HG03175 (cell line): ENCODE data around the gene TK1.
A peak's percentile ranks its signal among the peaks of the same experiment; 100 is the strongest.

ENCODE experiments used
- ATAC-seq: cut with Tn5 transposase; IDR thresholded peaks from one replicate; pipeline ENCODE4 v1.9.1; 2021; ENCODE audit warnings: mild to moderate bottlenecking, moderate library complexity; ENCODE audit not compliant: unreplicated experiment

Gene TK1

DNA sequence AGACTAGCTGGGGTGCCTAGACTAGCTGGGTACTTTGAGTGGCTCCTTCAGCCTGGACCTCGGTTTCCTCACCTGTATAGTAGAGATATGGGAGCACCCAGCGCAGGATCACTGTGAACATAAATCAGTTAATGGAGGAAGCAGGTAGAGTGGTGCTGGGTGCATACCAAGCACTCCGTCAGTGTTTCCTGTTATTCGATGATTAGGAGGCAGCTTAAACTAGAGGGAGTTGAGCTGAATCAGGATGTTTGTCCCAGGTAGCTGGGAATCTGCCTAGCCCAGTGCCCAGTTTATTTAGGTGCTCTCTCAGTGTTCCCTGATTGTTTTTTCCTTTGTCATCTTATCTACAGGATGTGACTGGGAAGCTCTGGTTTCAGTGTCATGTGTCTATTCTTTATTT is 36.2 kb upstream of the TK1 start:
- ATAC-seq = no peak

- ATAC-seq = no peak
Observed at GRCh38 chr17:78219396-78220150, 32.7 kb upstream of the TK1 start.

GRCh38 chr17:78214706-78215061 is 27.8 kb upstream of the TK1 start:
- no peak for ATAC-seq

- peak; percentile 89 for ATAC-seq
Observed at GRCh38 chr17:78214016-78214705, 27.3 kb upstream of the TK1 start, which contains the start of gene BIRC5. BIRC5 (plus strand) TSS chr17:78214253; CDS start chr17:78214317, 64 bp downstream.

DNA sequence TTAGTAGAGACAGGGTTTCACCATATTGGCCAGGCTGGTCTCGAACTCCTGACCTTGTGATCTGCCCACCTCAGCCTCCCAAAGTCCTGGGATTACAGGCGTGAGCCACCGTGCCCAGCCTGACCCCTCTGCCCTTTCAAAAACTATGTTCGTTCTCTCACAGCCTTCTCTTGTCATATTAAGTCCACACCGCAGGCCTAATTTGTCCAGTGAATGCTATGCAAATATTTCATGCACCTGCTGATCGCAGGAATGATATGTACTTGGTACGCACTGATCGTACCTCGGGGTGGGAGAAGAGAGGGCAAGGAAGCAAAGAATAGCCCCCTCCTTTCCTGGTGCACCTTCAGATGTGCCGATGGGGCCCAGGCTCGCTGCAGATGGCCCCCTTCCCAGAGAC is 24.2 kb upstream of the TK1 start:
- ATAC-seq = no peak

- no peak for ATAC-seq
Observed at GRCh38 chr17:78210111-78210510, 23.3 kb upstream of the TK1 start.

GRCh38 chr17:78208486-78208885 is 21.6 kb upstream of the TK1 start:
- ATAC-seq = no peak

- ATAC-seq = no peak
Observed at GRCh38 chr17:78206298-78206697, 19.4 kb upstream of the TK1 start.

- no peak for ATAC-seq
Observed at GRCh38 chr17:78205124-78205775, 18.4 kb upstream of the TK1 start.

GRCh38 chr17:78204387-78205123 is 17.7 kb upstream of the TK1 start:
- no peak for ATAC-seq

DNA sequence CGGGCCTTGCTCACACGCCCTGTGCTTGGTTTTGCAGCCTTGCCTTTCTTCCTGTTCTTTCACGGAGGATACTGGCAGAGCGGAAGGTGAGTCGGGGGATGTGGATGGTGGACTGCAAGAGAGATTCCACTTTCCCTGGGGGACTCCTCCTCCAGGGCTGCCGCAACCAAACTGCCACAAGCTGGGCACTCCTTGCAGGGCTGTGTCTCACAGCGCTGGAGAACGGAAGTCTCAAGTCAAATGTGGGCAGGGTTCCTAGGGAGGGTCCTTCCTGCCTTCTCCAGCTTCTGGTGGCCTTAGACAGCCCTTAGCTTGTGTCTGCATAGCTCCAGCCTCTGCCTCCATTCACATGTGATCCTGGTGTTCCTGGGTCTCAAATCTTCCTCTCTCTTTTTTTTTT is 15.8 kb upstream of the TK1 start:
- no peak for ATAC-seq

GRCh38 chr17:78200451-78200850 is 13.6 kb upstream of the TK1 start:
- ATAC-seq = no peak

GRCh38 chr17:78197147-78197832 is 10.4 kb upstream of the TK1 start:
- no peak for ATAC-seq

DNA sequence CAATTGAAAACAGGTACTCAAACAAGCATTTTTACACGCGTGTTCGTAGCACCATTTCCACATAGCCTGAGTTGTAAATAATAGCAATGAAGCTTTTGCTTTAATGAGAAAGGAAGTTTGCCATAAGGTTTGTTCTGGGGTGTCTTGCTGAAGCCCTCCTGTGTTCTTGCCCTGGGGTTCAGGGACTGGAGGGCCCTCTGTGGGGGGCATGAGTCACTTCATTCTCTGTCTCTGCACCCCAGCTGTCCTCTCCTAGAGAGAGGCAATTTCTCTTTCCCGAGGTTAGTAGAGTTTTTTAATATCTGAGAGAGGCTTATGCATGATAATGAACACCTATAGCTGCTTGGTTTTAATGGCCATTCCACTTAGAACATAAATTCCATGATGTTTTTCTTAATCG is 9.9 kb upstream of the TK1 start:
- no peak for ATAC-seq

DNA sequence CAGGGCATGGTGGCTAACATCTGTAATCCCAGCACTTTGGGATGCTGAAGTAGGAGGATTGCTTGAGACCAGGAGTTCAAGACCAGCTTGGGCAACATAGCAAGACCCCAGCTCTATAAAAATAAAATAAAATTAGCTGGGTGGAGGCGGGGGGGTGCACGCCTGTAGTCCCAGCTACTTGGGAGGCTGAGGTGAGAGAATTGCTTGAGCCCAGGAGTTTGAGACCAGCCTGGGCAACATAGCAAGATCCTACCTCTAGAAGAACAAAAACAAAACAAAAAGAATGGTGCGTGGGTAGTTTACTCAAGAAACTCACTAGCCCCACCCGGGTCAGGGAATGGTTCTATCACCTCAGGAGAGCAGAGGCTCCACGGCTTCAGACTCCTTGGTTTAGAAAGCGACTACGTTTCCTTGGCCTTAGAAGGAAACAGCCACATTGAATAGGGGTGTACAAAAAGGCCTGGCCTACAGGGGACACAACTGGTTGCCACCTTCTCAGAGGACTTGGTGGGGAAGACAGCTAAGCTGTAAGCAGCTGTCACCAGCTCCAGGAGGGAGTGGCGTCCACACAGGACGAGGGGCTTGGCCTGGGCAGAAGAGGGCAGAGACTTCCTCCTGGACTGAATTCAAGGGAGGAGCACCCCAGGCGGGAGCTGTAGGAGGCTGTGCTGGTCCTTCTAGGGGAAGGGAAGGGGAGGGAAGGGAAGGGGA is 716 bp downstream of the TK1 start:
- ATAC-seq = no peak

DNA sequence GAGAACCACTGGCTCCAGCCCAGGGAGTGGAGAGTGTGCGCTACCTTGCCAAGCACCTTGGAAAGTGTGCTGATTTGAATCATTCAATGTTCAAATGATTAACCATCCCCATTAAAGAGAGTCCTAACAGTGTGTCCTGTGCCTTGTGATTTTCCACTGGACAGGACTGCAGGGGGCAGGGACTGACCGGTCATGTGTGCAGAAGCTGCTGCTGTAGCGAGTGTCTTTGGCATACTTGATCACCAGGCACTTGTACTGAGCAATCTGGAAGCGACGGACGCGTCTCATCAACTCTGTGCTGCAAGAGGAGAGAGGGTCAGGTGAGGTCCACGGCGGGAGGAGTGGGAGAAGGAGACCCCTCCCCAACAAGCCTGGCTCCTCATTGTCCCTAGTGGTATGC is 2.0 kb downstream of the TK1 start:
- no peak for ATAC-seq

DNA sequence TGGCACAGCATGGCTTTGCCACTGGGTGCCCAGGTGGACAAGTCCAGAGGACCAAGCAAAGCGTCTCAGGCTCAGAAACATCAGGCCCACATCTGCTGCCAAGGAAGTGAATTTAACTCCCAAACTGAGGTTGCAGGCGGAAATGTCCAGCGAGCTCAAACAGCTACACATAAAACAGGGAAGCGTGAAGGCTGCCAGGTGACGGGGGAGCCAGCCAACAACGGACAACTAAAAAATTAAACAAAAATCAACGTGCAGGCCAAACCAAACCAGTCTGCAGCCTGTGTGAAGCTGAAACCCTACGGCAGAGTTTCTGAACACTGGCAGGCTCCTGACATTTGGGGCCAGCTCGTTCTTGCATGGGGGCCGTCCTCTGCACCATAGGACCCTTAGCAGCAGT is 2.5 kb downstream of the TK1 start:
- ATAC-seq = no peak

DNA sequence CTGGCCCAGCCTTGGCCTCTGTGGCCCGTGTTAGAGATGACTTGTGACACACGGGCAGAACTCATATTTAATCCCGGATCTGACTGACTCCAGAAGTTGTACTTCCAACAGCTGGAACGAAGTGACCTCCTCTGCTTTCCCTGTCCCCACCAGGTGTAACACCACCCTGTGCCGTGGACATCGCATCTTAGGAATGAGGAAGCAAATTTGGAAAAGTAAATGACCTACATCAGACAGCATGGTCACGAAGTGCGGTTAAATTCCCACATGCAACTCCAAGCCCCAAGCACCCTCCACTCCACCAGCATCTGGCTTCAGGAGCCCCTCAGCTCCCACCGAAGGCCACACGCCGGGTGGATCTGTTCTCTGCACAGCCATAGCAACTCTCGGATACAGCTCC is 2.9 kb downstream of the TK1 start:
- ATAC-seq = no peak

DNA sequence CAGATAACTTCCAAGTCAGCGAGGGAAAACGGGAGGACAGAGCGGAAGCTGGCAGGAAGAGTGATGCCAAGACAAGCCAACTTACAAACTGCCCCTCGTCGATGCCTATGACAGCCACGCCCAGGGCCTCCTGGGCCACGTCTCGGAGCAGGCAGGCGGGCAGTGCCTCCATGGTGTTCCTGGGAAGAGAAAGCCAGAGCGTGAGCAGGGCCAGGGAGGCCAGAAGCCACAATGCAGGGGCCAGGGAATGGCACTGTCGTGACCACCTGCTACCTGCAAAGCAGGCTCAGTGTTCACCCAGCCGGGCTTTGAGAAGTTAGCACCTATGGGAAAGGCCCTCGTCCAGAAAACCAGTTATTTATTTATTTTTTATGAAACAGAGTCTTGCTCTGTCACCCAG is 4.3 kb downstream of the TK1 start:
- ATAC-seq = no peak

DNA sequence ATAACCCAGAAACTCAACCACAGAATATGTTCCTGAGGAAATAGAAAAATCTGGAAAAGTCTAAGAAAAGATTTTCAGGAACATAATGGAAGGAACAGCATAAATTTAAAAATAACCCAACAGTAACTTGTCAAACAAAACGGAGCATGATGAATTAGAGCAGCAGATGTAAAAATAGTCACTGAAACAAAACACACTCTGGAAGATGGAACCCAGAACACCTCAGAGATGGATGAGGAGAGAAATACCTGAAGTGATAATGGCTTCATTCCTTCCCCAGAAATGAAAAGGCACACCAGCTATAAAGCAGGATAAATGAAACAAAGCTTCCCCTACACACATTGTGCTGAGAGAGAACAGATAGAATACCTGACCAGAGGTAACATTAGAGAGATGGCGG is 6.3 kb downstream of the TK1 start:
- no peak for ATAC-seq
